CD4-positive, alpha-beta T cell (primary cell): ENCODE results near the gene DNAJB6. TPM values are rescaled to one million over a fixed set of nuclear protein-coding genes. Genes with fewer than 3 reads are reported as not detected.

ENCODE experiments used
- ATAC-seq: fragments of 200-7000 bp; cut with Tn5 transposase; one replicate; pipeline ENCODE4 v1.10.0; 2022; ENCODE audit warnings: mild to moderate bottlenecking; ENCODE audit not compliant: poor library complexity
- CTCF ChIA-PET: fragments of 350-600 bp; sonication (Branson Sonifier 250); formaldehyde crosslinking; loops from one replicate; lab custom pipeline; 2021; ENCODE audit warnings: antibody characterized with exemption, inconsistent platforms; lab: Charles Lee
- POLR2A ChIA-PET: fragments of 350-600 bp; sonication (Branson Sonifier 250); formaldehyde crosslinking; loops from one replicate; lab custom pipeline; 2021; ENCODE audit warnings: antibody characterized with exemption, inconsistent platforms; lab: Charles Lee
- DNase-seq, 14 experiments: peaks; one replicate each; pipeline ENCODE4 v3.0.0-alpha.2; 2013 to 2020; ENCODE audit warnings: mixed read lengths in 2 of 14
- H3K27ac ChIP-seq, 2 donors: one replicate each; pipeline versions ENCODE4 v1.5.1 to v1.7.0; 2013; ENCODE audit warnings: low read length in 2 of 2, low read depth in 1 of 2, mild to moderate bottlenecking in 1 of 2
- H3K27me3 ChIP-seq, 2 experiments: 1 replicate in 1 of 2; 2 replicates in 1 of 2; pipeline versions ENCODE4 v1.6.1 to v1.7.0; 2013; ENCODE audit warnings: low read length in 2 of 2, control low read depth in 1 of 2, mild to moderate bottlenecking in 1 of 2, moderate library complexity in 1 of 2; ENCODE audit not compliant: insufficient read depth in 2 of 2, control insufficient read depth in 1 of 2
- H3K36me3 ChIP-seq: one replicate; pipeline ENCODE4 v1.6.1; 2013; ENCODE audit warnings: low read length, control low read depth; ENCODE audit not compliant: insufficient read depth
- H3K4me1 ChIP-seq: one replicate; pipeline ENCODE4 v1.6.1; 2013; ENCODE audit warnings: low read length, control low read depth; ENCODE audit not compliant: insufficient read depth
- H3K4me3 ChIP-seq: one replicate; pipeline ENCODE4 v1.5.1; 2013; ENCODE audit warnings: mild to moderate bottlenecking, low read length, moderate library complexity
- H3K9me3 ChIP-seq, 2 experiments: 1 replicate in 1 of 2; 2 replicates in 1 of 2; pipeline versions ENCODE4 v1.6.1 to v1.7.0; 2013; ENCODE audit warnings: low read length in 2 of 2, mild to moderate bottlenecking in 2 of 2, control low read depth in 1 of 2, moderate library complexity in 1 of 2; ENCODE audit not compliant: control insufficient read depth in 1 of 2, insufficient read depth in 1 of 2
- H3K27ac Mint-ChIP-seq: one replicate; pipeline ENCODE4 v1.8.0; 2020; ENCODE audit warnings: mixed read lengths
- H3K27me3 Mint-ChIP-seq: one replicate; pipeline ENCODE4 v1.8.0; 2021; ENCODE audit warnings: mixed read lengths
- H3K36me3 Mint-ChIP-seq: one replicate; pipeline ENCODE4 v1.8.0; 2021; ENCODE audit warnings: low read depth, mixed read lengths
- H3K4me1 Mint-ChIP-seq: one replicate; pipeline ENCODE4 v1.8.0; 2021; ENCODE audit warnings: low read depth, mixed read lengths
- H3K4me3 Mint-ChIP-seq: one replicate; pipeline ENCODE4 v1.8.0; 2020; ENCODE audit warnings: mild to moderate bottlenecking, mixed read lengths
- H3K9me3 Mint-ChIP-seq: one replicate; pipeline ENCODE4 v1.8.0; 2020; ENCODE audit warnings: mixed read lengths
- CTCF ChIP-seq: fragments of 200-600 bp; IDR thresholded peaks from one replicate; pipeline ENCODE4 v1.8.0; 2022; ENCODE audit warnings: antibody characterized with exemption, mild to moderate bottlenecking
- intact Hi-C, 2 experiments: fragments of 100-400 bp; cut with DNase I in 1 of 2; cut with micrococcal nuclease in 1 of 2; formaldehyde crosslinking; loops; one replicate each; pipeline versions ENCODE4 v1.15.1 to v1.9.0; 2023 to 2025; cut with DNase I, micrococcal nuclease
- total RNA-seq, 174 experiments: library from RNA in 2 of 174; stranded (reverse) in 2 of 174; gene quantifications; one replicate each; pipeline ENCODE4 v1.2.3 and lab custom pipeline; 2021 to 2026

DNAJB6 gene
- total RNA-seq, 2 experiments from 2014 or later: 232 to 242 TPM

GRCh38 chr7:157412021-157412443 is 75.2 kb downstream of the DNAJB6 start:
- intact Hi-C loops: no loop called here
- Mint-ChIP-seq H3K4me1 (peaks cover 9% of the 10 kb centered on the region), H3K4me3 (peak overlapping the region; percentile 71)

GRCh38 chr7:157412491-157413180 is 75.8 kb downstream of the DNAJB6 start:
- H3K4me3 Mint-ChIP-seq: no peak overlapping the region
- DNase-seq (no peak), ATAC-seq (no peak)
- H3K4me1 Mint-ChIP-seq: peaks cover 9% of the 10 kb centered on the region
- peaks cover 22% of the 10 kb centered on the region for H3K4me1 ChIP-seq
- no peaks in the 10 kb centered on the region for H3K9me3 Mint-ChIP-seq
- TF ChIP-seq CTCF: no peak
- peaks cover 0 to 12% of the 10 kb centered on the region in 2 experiments for H3K9me3 ChIP-seq
- H3K27me3 Mint-ChIP-seq: no peaks in the 10 kb centered on the region
- CTCF ChIA-PET: no interaction called here
- intact Hi-C loops: no loop called here
- H3K4me3 ChIP-seq: no peak overlapping the region
- H3K27me3 ChIP-seq: no peaks in the 10 kb centered on the region
- H3K27ac Mint-ChIP-seq: peak overlapping the region; percentile 86
- peaks cover 35% of the 10 kb centered on the region for H3K36me3 ChIP-seq
- H3K36me3 Mint-ChIP-seq: peaks cover 35% of the 10 kb centered on the region
- POLR2A ChIA-PET: no interaction called here
- H3K27ac ChIP-seq: no peak overlapping the region

More at GRCh38 chr7:157412021-157412443, 75.2 kb downstream of the DNAJB6 start:
- DNase-seq (peak in 8 of 14 experiments; percentile 28 to 73 (median 40)), ATAC-seq (peak; percentile 80)
- Histone ChIP-seq H3K9me3 (peaks cover 0 to 12% of the 10 kb centered on the region in 2 experiments), H3K36me3 (peaks cover 30% of the 10 kb centered on the region), H3K27ac (no peak overlapping the region), H3K4me1 (peaks cover 22% of the 10 kb centered on the region), H3K27me3 (no peaks in the 10 kb centered on the region), H3K4me3 (peak overlapping the region; percentile 10)
- CTCF ChIA-PET: no interaction called here
- Mint-ChIP-seq H3K27me3 (no peaks in the 10 kb centered on the region), H3K36me3 (peaks cover 29% of the 10 kb centered on the region), H3K27ac (peak overlapping the region; percentile 86), H3K9me3 (no peaks in the 10 kb centered on the region)
- POLR2A ChIA-PET: no interaction called here
- no peak for TF ChIP-seq CTCF

GRCh38 chr7:157413881-157414701 is 77.3 kb downstream of the DNAJB6 start:
- Histone ChIP-seq H3K27me3 (no peaks in the 10 kb centered on the region), H3K9me3 (peaks cover 0 to 12% of the 10 kb centered on the region in 2 experiments), H3K4me3 (no peak overlapping the region), H3K4me1 (peaks cover 22% of the 10 kb centered on the region), H3K36me3 (peaks cover 35% of the 10 kb centered on the region), H3K27ac (no peak overlapping the region)
- POLR2A ChIA-PET: no interaction called here
- H3K36me3 Mint-ChIP-seq: peaks cover 35% of the 10 kb centered on the region
- H3K4me1 Mint-ChIP-seq: peaks cover 9% of the 10 kb centered on the region
- H3K27me3 Mint-ChIP-seq: no peaks in the 10 kb centered on the region
- CTCF ChIA-PET: no interaction called here
- DNase-seq: no peak
- H3K9me3 Mint-ChIP-seq: no peaks in the 10 kb centered on the region
- TF ChIP-seq CTCF: no peak
- no peak overlapping the region for H3K27ac Mint-ChIP-seq
- H3K4me3 Mint-ChIP-seq: no peak overlapping the region
- no peak for ATAC-seq
- intact Hi-C loops: no loop called here
